Neural crest cell (in vitro differentiated cells): Measurements from ENCODE around the gene GPR179. TPM values are rescaled to one million over a fixed set of nuclear protein-coding genes. Genes with fewer than 3 reads are reported as not detected.

Experiments used
- DNase-seq: peaks from one replicate; pipeline ENCODE4 v3.0.0; 2021; ENCODE audit warnings: low read depth, mixed read lengths, low spot score
- H3K27ac Mint-ChIP-seq: one replicate; pipeline ENCODE4 v1.8.0; 2021; ENCODE audit warnings: mild to moderate bottlenecking, mixed read lengths; ENCODE audit not compliant: unreplicated experiment
- H3K27me3 Mint-ChIP-seq: 2 replicates; pipeline ENCODE4 v1.8.0; 2021; ENCODE audit warnings: low read depth, mild to moderate bottlenecking, mixed read lengths
- H3K36me3 Mint-ChIP-seq: 2 replicates; pipeline ENCODE4 v1.8.0; 2021; ENCODE audit warnings: low read depth, mild to moderate bottlenecking, mixed read lengths
- H3K4me1 Mint-ChIP-seq: 2 replicates; pipeline ENCODE4 v1.8.0; 2021; ENCODE audit warnings: mixed read lengths
- H3K4me3 Mint-ChIP-seq: one replicate; pipeline ENCODE4 v1.8.0; 2021; ENCODE audit warnings: mild to moderate bottlenecking, mixed read lengths
- H3K9me3 Mint-ChIP-seq: 2 replicates; pipeline ENCODE4 v1.8.0; 2021; ENCODE audit warnings: mixed read lengths
- CTCF ChIP-seq: fragments of 200-600 bp; sonication (generic); conservative IDR thresholded peaks from 2 replicates; pipeline ENCODE4 v1.5.0; 2021; ENCODE audit warnings: antibody characterized with exemption, mild to moderate bottlenecking
- total RNA-seq: library from RNA; stranded (reverse); gene quantifications from 2 replicates; pipeline ENCODE4 v1.2.1, GENCODE V29; 2021

Gene GPR179
- total RNA-seq, 1 donor from 2014 or later: 0.07 TPM

GRCh38 chr17:38363016-38363415 is 19.3 kb upstream of the GPR179 start:
- Mint-ChIP-seq H3K36me3 (no peaks in the 10 kb centered on the region), H3K4me3 (no peak overlapping the region), H3K27ac (no peak overlapping the region), H3K4me1 (peaks cover 16% of the 10 kb centered on the region), H3K9me3 (no peaks in the 10 kb centered on the region), H3K27me3 (no peaks in the 10 kb centered on the region)
- TF ChIP-seq CTCF: no peak
- no peak for DNase-seq

DNA sequence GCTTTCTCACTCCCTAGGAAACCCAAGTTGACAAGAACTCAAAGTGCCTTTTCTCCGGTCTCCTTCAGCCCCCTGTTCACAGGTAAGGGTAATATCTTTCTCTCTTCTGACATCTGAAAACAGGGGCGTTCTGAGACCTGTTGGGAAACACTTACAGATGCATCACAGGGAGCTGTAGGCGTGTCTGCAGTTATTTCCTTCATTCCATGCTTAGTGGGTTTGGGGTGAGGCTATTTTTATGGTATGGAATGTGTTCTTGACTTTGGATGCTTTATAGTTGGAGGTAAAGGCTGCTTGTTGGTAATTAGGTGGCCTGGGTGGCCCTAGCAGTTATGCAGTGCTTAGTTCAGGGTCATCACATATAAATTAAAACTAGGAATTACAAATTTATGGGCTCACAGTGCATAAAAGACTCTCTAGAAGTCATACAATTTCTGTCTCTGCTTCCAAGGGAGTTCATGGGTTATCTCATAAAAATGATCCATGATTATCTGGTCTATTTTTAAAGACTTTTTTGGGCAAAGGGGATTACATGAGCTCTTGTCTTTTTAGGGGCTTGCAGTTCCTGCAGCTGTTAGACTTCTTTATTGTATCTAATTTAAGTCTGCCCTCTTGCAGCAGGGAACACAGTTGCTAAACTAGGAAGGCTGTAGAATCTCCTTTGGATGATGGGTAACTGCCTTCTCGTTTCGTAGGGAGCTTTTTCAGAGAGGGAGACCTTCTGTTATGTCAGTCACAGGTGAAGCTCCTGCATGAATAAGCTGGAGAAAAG is 18.1 kb upstream of the GPR179 start:
- TF ChIP-seq CTCF: no peak
- Mint-ChIP-seq H3K27ac (no peak overlapping the region), H3K36me3 (no peaks in the 10 kb centered on the region), H3K4me1 (peaks cover 27% of the 10 kb centered on the region), H3K27me3 (no peaks in the 10 kb centered on the region), H3K9me3 (no peaks in the 10 kb centered on the region), H3K4me3 (no peak overlapping the region)
- no peak for DNase-seq

DNA sequence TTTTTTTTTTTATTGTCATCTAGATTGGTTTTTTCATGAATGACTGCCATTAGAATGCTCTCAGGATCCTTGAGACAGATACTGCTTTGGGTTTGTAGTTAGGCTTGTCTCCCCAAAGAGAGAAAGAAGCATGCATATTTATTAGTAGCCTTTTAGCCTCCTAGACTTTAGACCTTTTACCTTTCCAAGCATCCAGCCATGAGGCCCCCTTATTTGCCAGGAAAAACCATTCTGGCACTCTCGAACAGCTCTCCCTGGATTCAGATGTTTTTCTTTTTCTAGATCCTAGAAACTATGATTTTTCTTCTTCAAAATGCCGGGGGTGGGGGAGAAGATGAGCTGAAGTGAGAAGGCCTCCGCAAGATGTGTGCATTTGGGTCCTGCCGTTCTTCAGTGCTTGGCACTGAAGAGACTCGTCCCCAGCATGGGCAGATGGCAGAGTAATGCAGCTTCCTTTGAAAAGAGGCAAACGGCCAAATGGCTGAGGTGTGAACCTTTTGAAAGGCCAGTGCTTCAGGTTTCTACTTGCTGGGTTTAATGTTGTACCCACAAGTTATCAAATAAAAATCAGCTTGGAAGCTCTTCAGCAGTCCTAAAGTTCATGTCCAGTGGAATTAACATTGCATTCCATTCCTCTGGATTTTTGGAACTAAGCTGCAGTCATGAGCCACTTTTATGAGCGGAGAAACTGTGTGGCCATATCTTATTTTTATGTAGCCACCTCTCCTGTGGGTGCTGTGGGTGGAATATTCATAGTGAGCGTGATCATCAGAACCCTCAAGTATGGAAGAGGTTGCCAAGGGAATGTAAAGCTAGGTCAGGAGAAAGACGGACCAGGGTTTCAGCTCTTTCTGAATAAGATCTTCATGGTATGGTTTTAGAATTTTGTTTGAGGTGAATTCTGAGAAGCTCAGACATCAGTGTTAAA is 15.1 kb upstream of the GPR179 start:
- Mint-ChIP-seq H3K36me3 (no peaks in the 10 kb centered on the region), H3K27ac (no peak overlapping the region), H3K9me3 (no peaks in the 10 kb centered on the region), H3K27me3 (no peaks in the 10 kb centered on the region), H3K4me3 (no peak overlapping the region), H3K4me1 (peaks cover 50% of the 10 kb centered on the region)
- DNase-seq: no peak
- no peak for TF ChIP-seq CTCF

DNA sequence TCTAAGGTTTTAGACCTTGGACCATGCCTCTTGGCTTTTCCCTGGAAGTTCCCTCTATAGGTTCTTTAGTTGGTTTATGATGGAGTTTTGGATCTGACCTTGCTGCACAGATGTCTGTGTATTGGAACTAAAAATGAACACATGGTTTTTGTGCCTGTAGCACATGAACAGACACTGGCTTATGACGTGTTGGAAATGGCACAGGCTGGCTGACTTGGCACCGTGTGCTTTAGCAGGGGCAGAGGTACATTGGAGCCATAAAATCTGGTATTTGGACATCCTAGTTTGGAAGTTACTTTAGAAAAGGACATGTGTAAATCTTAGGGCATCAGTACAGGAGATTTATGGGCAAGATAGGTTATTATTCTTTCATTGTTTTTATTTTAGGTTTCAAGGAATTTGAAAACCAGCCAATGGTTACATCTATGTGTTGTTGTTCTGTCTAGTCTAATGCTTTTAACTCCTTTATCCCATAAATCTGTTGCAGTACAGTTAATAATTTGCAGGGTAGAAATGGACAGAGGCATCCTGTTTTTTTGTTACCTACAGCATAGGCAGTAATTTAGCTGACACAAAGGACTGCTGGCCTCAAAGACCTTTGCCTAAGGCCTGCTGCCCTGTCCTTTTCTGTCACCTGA is 13.8 kb upstream of the GPR179 start:
- Mint-ChIP-seq H3K4me1 (peaks cover 58% of the 10 kb centered on the region), H3K27ac (no peak overlapping the region)

More for the DNA sequence above, 13.8 kb upstream of the GPR179 start:
- H3K9me3 Mint-ChIP-seq: no peaks in the 10 kb centered on the region
- peak overlapping the region; percentile 2 for H3K4me3 Mint-ChIP-seq
- no peak for TF ChIP-seq CTCF
- DNase-seq: no peak
- H3K27me3 Mint-ChIP-seq: no peaks in the 10 kb centered on the region
- no peaks in the 10 kb centered on the region for H3K36me3 Mint-ChIP-seq
